Femur (tissue), 1 donor: ENCODE results near the gene HBA1.
"Not testable (repeated sequence)": the region's sequence is repeated elsewhere in the genome, so short reads cannot be mapped to it uniquely, and the experiment has no call there.

Experiments
- DNase-seq: peaks from one replicate; pipeline ENCODE4 v3.0.0-alpha.2; 2017

Gene HBA1

GRCh38 chr16:176477-177382 lies at the start of gene HBA1:
Gene HBA1, plus strand, starts transcription at chr16:176680. Its CDS starts 37 bp downstream, at chr16:176717.
- not testable (repeated sequence) for DNase-seq

GRCh38 chr16:129075-129474 lies 47.4 kb upstream of the HBA1 start:
- no peak for DNase-seq

- DNase-seq, result no peak
Observed at GRCh38 chr16:130533-131173, 45.8 kb upstream of the HBA1 start.

GRCh38 chr16:132120-132519 lies 44.4 kb upstream of the HBA1 start:
- no peak for DNase-seq

- DNase-seq, result no peak
Observed at GRCh38 chr16:133716-134115, 42.8 kb upstream of the HBA1 start.

GRCh38 chr16:138049-138417 lies 38.4 kb upstream of the HBA1 start:
- DNase-seq, result peak; percentile 45

- no peak for DNase-seq
Observed at GRCh38 chr16:140175-140857, 36.2 kb upstream of the HBA1 start.

- no peak for DNase-seq
Observed at GRCh38 chr16:142405-142967, 34.0 kb upstream of the HBA1 start.

- no peak for DNase-seq
Observed at GRCh38 chr16:143047-143446, 33.4 kb upstream of the HBA1 start.

GRCh38 chr16:143456-143855 lies 33.0 kb upstream of the HBA1 start:
- no peak for DNase-seq

GRCh38 chr16:144797-145252 lies 31.7 kb upstream of the HBA1 start:
- no peak for DNase-seq

GRCh38 chr16:146646-147045 lies 29.8 kb upstream of the HBA1 start:
- no peak for DNase-seq

- no peak for DNase-seq
Observed at GRCh38 chr16:149024-149660, 27.3 kb upstream of the HBA1 start.

GRCh38 chr16:152141-153128 lies 24.0 kb upstream of the HBA1 start, which contains the start of gene HBZ:
Gene HBZ, plus strand, starts transcription at chr16:152644. Its CDS starts 266 bp downstream, at chr16:152910.
- no peak for DNase-seq

- DNase-seq, result not testable (repeated sequence)
Observed at GRCh38 chr16:153129-153521, 23.4 kb upstream of the HBA1 start.

- not testable (repeated sequence) for DNase-seq
Observed at GRCh38 chr16:153550-154216, 22.8 kb upstream of the HBA1 start.

GRCh38 chr16:154217-155030 lies 22.1 kb upstream of the HBA1 start:
- peak; percentile 57 for DNase-seq

GRCh38 chr16:155031-155398 lies 21.5 kb upstream of the HBA1 start:
- no peak for DNase-seq

GRCh38 chr16:159136-159849 lies 17.2 kb upstream of the HBA1 start:
- DNase-seq, result no peak
